Nephron (organoid): ENCODE data around the gene GLYAT.

Experiments used
- H3K27ac Mint-ChIP-seq, 3 experiments: 2 replicates each; pipeline ENCODE4 v1.8.0; 2020; ENCODE audit warnings: mixed read lengths in 3 of 3, mild to moderate bottlenecking in 2 of 3, moderate library complexity in 1 of 3
- H3K27me3 Mint-ChIP-seq: 2 replicates; pipeline ENCODE4 v1.8.0; 2021; ENCODE audit warnings: low read depth, mild to moderate bottlenecking, moderate library complexity, mixed read lengths
- H3K36me3 Mint-ChIP-seq: 2 replicates; pipeline ENCODE4 v1.8.0; 2020; ENCODE audit warnings: low read depth, mixed read lengths
- H3K4me1 Mint-ChIP-seq: 2 replicates; pipeline ENCODE4 v1.8.0; 2020; ENCODE audit warnings: mixed read lengths
- H3K4me3 Mint-ChIP-seq, 3 experiments: 2 replicates each; pipeline ENCODE4 v1.8.0; 2020; ENCODE audit warnings: mild to moderate bottlenecking in 3 of 3, mixed read lengths in 3 of 3, moderate library complexity in 2 of 3
- H3K9me3 Mint-ChIP-seq: 2 replicates; pipeline ENCODE4 v1.8.0; 2020; ENCODE audit warnings: mixed read lengths
- CTCF ChIP-seq, 3 experiments: fragments of 200-600 bp; sonication (generic); IDR thresholded peaks; one replicate each; pipeline ENCODE4 v1.5.0; 2021; ENCODE audit warnings: antibody characterized with exemption in 3 of 3; ENCODE audit not compliant: unreplicated experiment in 3 of 3

Gene GLYAT

DNA sequence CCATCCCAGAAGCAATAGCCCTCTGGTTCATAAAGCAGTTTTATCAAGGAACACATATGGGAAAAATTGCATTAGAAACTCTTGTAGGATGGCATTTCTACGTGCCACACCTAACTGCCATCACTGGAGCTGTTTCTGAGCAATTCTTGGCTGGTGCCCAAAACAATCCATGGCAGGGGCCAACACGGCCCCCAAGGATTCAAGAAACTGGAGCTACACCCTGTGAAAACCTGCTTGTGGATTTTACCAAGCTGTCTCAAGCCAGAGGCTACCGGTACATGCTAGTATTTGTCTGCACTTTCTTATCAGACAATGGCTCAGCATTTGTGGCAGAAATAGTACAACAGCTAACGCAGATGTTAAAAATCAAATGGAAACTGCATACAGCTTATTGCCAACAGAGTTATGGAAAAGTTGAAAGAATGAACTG lies 42.4 kb upstream of the GLYAT start:
- Mint-ChIP-seq H3K27ac (no peak overlapping the region), H3K4me3 (no peak overlapping the region), H3K36me3 (no peaks in the 10 kb centered on the region), H3K27me3 (no peaks in the 10 kb centered on the region), H3K4me1 (no peaks in the 10 kb centered on the region), H3K9me3 (peaks cover 2% of the 10 kb centered on the region)
- TF ChIP-seq CTCF (IDR thresholded peaks at IDR 0.05; ENCODE audit: unreplicated experiment in 3 of 3) = no peak

- Mint-ChIP-seq H3K27me3 (no peaks in the 10 kb centered on the region), H3K36me3 (no peaks in the 10 kb centered on the region), H3K4me3 (no peak overlapping the region), H3K27ac (no peak overlapping the region), H3K9me3 (peaks cover 2% of the 10 kb centered on the region), H3K4me1 (peaks cover 4% of the 10 kb centered on the region)
- no peak for TF ChIP-seq CTCF (IDR thresholded peaks at IDR 0.05; ENCODE audit: unreplicated experiment in 3 of 3)
Observed at GRCh38 chr11:58773337-58773736, 41.6 kb upstream of the GLYAT start.

- Mint-ChIP-seq H3K27me3 (no peaks in the 10 kb centered on the region), H3K4me3 (no peak overlapping the region), H3K9me3 (peaks cover 2% of the 10 kb centered on the region), H3K4me1 (peaks cover 7% of the 10 kb centered on the region), H3K27ac (peak overlapping the region; percentile 29 to 81 (median 67)), H3K36me3 (no peaks in the 10 kb centered on the region)
- no peak for TF ChIP-seq CTCF (IDR thresholded peaks at IDR 0.05; ENCODE audit: unreplicated experiment in 3 of 3)
Observed at GRCh38 chr11:58772329-58773285, 40.9 kb upstream of the GLYAT start.

GRCh38 chr11:58771458-58771855 lies 39.7 kb upstream of the GLYAT start:
- H3K4me1 Mint-ChIP-seq = peaks cover 7% of the 10 kb centered on the region
- no peak for TF ChIP-seq CTCF (IDR thresholded peaks at IDR 0.05; ENCODE audit: unreplicated experiment in 3 of 3)
- H3K9me3 Mint-ChIP-seq = peaks cover 2% of the 10 kb centered on the region
- no peak overlapping the region for H3K4me3 Mint-ChIP-seq
- no peaks in the 10 kb centered on the region for H3K27me3 Mint-ChIP-seq
- H3K27ac Mint-ChIP-seq = peak overlapping the region in 2 of 3 experiments; percentile 29 to 81
- no peaks in the 10 kb centered on the region for H3K36me3 Mint-ChIP-seq

DNA sequence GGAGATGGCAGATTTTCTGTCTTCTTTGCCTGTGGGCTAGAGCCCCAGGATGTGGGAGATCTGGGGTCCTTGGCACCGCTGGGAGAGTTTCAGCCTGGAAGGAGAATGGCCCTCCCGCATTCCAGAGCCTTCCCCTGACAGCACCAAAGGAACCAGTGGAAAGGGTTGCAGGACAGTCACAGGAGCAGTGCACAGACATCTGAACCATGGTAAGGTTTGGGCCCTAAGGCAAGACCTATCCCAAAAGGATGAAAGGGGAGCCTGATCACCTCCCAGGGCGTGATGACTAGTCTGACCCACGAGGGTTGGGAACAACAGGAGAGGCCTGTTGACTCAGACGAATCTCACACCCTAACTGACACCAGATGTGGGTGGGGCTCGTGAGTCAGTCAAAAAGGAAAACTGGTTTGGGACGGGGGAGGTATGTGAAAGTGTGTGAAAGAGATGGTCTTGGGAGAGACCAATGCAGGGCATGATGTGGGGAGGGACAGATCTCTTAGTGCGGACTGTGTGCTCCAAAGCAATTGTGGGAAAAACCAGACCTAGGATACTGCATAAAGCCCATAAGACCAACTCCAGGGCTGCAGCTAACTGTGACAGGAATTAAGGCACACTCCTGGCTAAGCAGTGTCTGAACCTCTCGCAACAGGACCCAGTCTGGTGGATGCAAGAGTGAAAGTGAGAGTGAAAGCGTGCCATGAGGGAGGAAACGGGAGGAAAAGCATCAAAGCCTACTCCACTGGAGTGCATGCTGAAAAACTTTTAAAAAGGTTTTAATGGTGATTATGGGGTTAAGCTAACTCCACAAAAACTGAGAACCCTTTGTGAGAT lies 39.1 kb upstream of the GLYAT start:
- Mint-ChIP-seq H3K36me3 (no peaks in the 10 kb centered on the region), H3K4me3 (no peak overlapping the region), H3K27me3 (no peaks in the 10 kb centered on the region), H3K27ac (no peak overlapping the region), H3K9me3 (peaks cover 2% of the 10 kb centered on the region), H3K4me1 (peaks cover 7% of the 10 kb centered on the region)
- TF ChIP-seq CTCF (IDR thresholded peaks at IDR 0.05; ENCODE audit: unreplicated experiment in 3 of 3) = no peak
